DND-41 (cell line): ENCODE data around the gene SLC6A3.

Experiments
- CTCF ChIP-seq: IDR thresholded peaks from 2 replicates; pipeline ENCODE4 v1.5.1; 2012; ENCODE audit warnings: borderline replicate concordance, low read length, moderate library complexity, mild to moderate bottlenecking; ENCODE audit not compliant: poor library complexity, severe bottlenecking; ENCODE audit errors: extremely low read depth
- EZH2 ChIP-seq: IDR thresholded peaks from 3 replicates; pipeline ENCODE4 v1.6.1; 2012; ENCODE audit warnings: borderline replicate concordance, low read depth, mild to moderate bottlenecking, moderate library complexity, low read length, inconsistent platforms; ENCODE audit not compliant: severe bottlenecking

GRCh38 chr5:1467341-1468246 is 22.4 kb upstream of the SLC6A3 start:
- TF ChIP-seq CTCF (no peak), EZH2 (no peak)
